SIG-M5 (cell line): ENCODE data around the gene NSMF.

Experiments
- DNase-seq: peaks from one replicate; lab custom pipeline; 2025; lab: John Stamatoyannopoulos, UW

Gene NSMF

GRCh38 chr9:137459152-137459600 lies at the start of gene NSMF:
Gene NSMF, minus strand, starts transcription at chr9:137459334. Its CDS starts 232 bp downstream, at chr9:137459102.
- DNase-seq, result no peak

GRCh38 chr9:137506702-137507171 lies 47.6 kb upstream of the NSMF start:
- DNase-seq, result no peak

DNA sequence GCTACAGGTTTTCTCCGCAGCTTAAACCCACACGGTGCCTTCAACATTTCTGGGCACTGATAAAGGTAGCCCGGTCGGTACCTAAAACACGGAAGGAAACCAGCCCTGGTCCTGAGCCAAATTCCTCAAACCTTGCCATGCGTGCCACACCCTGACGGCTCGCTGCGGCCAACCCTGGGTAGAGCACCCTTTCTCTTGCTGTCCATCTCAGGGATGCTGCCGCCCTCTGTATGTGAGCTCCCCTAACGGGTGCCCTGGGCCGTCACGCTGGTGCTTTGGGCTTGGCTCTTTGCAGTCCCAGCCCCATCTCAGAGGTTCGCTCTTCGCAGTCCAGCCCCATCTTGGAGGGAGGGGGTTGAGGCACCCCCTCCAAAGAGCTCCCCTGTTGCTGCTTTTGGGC lies 47.1 kb upstream of the NSMF start:
- no peak for DNase-seq

GRCh38 chr9:137505421-137506140 lies 46.4 kb upstream of the NSMF start:
- DNase-seq, result no peak

GRCh38 chr9:137504432-137504777 lies 45.3 kb upstream of the NSMF start:
- no peak for DNase-seq

GRCh38 chr9:137502008-137502911 lies 43.1 kb upstream of the NSMF start:
- no peak for DNase-seq

DNA sequence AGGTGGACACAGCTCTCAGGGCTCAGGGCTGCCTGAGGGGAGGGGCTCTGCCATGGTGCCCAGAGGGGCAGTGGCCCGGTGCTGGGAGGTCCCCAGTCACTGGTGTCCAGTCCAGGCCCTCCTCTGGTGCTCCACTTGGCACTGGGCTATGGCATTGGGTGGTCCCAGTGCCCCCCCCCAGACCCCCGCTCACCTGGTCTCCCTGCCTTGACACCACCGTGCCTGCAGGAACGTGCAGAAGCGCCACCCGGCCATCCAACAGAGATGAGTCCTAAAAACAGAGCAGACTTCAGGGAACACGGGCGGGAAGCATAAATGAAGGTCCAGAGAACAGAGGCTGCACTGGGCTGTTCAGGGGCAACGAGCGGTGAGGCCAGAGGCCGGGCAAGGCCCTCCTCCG lies 42.3 kb upstream of the NSMF start:
- no peak for DNase-seq

DNA sequence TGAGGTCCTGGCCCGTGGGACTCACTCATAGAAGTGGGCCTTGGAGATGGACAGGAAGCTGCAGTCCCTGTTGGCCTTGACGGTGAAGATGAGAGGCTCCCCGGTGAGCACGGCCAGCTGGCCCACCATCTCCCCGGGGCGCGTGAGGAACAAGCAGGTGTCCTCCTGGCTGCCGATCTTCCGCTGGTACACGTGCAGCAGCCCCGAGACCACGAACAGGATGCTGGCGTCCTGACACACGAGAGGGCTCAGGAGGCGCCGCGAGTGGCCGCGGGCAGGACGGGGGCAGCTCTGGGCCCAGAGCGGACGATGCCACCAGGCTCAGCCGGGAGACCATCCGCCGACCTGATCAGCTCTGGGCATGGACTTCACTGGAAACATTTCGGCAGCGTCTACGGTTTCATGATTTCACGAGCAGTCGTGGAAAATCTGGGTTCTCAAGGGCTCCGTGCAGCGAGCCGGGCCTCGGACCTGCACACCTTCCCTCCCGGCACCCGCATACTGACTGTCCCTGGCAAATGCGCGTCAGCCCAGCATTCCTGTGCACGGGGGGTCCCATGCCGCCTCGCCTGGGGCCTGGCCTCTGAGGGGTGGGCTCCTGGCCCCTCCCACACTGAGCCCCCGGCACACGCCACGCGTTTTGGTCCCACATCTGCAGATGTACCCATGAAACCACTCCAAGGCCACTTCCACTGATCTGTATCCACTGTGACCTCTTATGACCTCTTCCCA lies 41.7 kb upstream of the NSMF start:
- DNase-seq, result no peak

DNA sequence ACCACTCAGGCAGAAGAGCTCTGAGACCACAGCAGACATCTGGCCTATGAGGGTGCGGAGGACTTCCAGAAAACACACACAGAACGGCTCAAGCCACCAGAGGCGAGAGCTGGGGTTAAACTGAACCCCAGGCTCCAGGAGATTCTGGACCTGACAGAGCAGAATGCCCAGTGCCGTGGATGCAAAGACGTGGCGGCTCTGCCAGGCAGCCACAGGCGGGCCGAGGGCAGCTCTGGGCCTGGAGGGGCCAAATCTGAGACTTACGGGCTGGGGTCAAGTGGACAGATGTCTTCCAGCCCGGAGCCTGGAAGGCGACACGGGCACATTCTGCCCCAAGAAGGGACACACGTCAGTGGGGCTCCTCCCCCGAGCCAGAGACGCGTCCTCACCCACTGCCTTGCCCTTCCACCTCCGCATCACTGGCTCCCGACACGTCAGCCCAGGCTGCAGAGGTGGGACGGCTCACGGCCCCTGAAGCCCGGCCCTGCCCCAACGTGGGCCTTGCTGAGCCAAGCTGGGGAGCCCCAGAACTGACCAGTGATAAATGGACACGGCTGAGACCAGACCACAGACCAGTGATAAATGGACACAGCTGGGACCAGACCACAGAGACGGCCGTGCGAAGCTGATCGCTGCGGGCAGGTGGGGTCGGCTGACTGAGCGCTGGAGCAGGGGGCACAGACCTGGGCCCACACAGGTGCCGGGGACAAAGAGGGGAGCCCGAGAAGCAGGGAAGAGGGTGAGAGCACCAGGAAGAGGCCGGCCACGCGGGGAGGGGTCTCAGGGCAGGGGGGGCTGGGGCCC lies 40.9 kb upstream of the NSMF start:
- no peak for DNase-seq

GRCh38 chr9:137499416-137499815 lies 40.3 kb upstream of the NSMF start:
- DNase-seq, result no peak

DNA sequence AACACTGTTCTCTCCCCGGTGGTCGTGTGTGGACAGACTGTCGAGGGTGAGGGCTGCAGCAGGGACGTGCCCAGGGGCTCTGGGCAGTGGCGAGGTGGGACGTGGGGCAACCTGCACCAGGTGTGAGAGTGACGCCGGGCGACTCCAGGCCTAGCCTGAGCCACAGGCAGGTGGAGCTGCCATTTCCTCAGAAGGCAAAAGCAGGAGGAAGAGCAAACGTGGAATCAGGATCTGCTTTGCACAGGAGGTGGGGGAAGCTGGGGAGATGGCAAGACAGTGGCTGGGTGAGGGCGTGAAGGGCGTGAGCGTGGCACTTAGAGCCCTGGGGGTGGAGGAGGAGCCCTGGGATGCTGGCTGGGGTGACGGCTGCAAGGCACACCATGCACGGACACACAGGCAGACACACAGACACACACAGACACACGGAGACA lies 39.6 kb upstream of the NSMF start:
- no peak for DNase-seq

- DNase-seq, result no peak
These were observed 39.0 kb upstream of the NSMF start for GRCh38 chr9:137497921-137498719.

- no peak for DNase-seq
These were observed 37.7 kb upstream of the NSMF start for GRCh38 chr9:137496601-137497375.

GRCh38 chr9:137494550-137495351 lies 35.6 kb upstream of the NSMF start:
- DNase-seq, result no peak

DNA sequence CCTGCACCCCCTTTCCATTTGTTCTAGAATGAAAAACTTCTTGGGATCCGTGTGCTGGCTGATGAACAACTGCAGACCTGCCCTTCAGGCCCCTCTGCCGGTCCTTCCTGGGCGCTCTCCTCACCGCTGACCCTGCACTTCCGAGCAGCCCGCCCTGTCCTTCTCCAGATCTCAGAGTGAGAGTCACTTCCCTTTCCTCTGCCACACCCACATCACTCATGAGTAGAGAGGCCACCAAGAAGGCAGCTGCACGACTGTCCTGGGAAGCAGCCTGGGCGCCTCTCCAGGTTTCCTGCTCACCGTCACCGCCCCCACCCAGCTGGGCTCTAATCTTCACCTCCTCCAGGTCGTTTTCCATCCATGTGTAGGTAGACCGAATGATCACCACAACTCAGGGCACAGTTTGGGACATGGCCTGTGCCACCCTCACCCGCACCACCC lies 35.0 kb upstream of the NSMF start:
- DNase-seq, result no peak

GRCh38 chr9:137493364-137494103 lies 34.4 kb upstream of the NSMF start:
- no peak for DNase-seq

DNA sequence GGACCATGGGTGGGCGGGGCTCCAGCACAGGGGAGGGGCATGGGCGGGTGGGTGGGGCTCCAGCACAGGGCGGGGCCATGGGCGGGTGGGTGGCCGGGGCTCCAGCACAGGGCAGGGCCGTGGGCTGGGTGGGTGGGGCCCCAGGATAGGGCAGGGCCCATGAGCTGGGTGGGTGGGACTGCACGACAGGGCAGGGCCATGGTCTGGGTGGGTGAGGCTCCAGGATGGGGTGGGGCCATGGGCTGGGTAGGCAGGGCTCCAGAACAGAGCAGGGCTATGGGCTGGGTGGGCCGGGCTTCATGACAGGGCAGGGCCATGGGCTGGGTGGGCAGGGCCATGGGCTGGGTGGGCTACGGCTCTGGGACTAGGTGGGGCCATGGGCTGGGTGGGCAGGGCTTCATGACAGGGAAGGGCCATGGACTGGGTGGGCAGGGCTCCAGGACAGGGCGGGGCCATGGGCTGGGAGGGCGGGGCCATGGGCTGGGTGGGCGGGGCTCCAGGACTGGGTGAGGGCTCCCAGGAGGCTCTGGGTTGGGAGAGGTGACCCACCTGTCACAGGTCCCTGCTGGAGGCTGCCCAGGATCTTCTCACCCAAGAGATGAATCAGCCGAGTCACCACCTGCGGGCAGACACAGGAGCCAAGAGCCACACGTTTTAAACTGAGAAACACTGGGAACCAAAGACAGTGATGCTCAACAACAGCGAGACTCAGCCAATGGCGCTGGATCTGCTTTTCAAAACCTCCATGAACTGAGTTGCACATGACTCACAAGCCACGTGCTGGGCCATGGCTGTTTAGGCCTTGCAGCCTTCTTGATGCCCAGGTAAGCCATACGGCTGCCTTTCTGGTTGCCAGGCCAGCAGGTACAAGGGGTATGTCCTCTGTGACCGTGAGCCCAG lies 33.6 kb upstream of the NSMF start:
- no peak for DNase-seq
